Measurements from ENCODE around the gene RBFA.

Gene RBFA

DNA sequence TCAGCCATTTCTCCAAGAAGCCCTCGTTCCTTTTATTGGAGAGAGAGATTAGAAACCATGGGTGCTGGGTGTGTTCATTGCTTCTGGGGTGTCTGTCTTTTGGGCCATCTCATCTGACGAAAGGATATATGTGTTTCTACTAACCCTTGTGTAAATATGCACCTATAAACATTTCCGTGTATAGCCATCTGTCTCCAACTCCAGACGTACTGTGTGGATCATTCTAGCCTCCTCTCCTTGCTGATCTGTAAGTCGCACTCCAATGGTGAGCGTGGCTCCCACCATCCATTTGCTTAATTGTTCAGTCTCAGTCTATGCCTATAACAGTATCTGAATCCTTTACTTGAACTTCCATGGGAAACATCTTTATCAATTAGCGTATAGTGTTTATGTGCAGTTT lies 1.8 kb downstream of the RBFA start:
- TF ChIP-seq, protein P1, sequence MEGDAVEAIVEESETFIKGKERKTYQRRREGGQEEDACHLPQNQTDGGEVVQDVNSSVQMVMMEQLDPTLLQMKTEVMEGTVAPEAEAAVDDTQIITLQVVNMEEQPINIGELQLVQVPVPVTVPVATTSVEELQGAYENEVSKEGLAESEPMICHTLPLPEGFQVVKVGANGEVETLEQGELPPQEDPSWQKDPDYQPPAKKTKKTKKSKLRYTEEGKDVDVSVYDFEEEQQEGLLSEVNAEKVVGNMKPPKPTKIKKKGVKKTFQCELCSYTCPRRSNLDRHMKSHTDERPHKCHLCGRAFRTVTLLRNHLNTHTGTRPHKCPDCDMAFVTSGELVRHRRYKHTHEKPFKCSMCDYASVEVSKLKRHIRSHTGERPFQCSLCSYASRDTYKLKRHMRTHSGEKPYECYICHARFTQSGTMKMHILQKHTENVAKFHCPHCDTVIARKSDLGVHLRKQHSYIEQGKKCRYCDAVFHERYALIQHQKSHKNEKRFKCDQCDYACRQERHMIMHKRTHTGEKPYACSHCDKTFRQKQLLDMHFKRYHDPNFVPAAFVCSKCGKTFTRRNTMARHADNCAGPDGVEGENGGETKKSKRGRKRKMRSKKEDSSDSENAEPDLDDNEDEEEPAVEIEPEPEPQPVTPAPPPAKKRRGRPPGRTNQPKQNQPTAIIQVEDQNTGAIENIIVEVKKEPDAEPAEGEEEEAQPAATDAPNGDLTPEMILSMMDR (IDR thresholded peaks at IDR 0.05): no peak

DNA sequence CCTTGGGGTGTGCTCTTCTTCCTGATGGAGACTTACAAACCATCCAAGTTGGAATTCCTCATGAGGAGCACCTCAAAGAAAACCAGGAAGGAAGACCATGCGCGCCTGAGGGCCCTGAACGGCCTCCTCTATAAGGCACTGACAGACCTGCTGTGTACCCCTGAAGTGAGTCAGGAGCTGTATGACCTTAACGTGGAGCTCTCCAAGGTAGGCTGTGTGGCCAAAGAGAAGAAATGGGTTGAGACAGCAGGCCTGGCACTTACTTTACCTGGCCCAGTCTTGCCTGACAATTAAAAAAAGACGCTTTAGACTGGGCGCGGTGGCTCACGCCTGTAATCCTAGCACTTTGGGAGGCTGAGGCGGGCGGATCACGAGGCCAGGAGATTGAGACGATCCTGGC lies 3.1 kb downstream of the RBFA start:
- TF ChIP-seq, protein P1 (IDR thresholded peaks at IDR 0.05): no peak

DNA sequence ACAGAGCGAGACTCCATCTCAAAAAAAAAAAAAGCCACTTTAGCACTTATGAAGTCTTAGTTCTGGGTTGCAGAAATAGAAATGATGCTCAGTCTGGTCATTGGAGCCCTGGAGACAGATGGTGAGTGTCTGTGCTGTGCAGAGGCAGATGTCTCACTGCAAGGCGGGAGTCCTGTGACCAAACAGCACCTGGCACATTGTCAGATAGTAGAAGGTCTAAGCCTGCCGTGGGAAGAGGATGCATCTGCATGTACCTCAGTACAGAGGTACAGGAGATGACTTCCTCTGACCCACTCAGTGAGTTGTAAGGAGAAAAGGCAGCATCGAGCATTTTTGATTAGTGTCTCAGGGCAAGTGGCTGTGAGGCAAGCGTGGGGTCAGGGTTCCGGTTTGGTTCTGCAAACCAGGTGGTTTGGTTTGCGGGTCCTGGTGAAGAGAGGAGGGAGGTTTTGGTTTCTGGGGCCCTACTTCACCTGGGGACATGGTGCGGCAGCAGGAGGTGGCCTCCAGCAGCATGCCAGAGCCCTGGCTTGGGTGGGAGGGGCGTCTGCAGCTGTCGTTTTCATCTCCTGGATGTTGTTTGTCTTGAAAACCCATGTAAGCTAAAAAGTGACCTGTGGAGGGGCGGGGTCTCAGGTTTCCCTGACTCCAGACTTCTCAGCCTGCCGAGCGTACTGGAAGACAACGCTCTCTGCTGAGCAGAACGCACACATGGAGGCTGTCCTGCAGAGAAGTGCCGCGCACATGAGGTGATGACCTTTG lies 3.8 kb downstream of the RBFA start:
- TF ChIP-seq, protein P1 (IDR thresholded peaks at IDR 0.05): no peak

DNA sequence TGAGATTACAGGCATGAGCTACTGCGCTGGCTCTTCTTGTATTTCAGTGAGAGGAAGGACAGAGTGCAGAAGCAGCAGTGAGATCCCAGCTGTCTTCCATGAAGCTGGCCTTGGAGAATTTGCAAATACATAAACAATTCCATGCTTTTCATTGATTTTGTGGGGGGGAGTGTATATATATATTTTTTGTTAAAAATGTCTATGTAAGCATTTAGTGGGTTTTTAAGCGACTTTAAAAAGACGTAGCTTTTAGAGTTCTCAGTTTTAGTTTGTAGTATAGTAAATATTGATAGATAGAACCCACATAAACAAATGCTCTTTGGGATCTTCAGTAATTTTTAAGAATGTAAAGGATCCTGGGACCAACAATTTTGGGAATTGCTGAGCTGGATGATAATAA lies 6.3 kb downstream of the RBFA start:
- TF ChIP-seq, protein P1 (IDR thresholded peaks at IDR 0.05): no peak

DNA sequence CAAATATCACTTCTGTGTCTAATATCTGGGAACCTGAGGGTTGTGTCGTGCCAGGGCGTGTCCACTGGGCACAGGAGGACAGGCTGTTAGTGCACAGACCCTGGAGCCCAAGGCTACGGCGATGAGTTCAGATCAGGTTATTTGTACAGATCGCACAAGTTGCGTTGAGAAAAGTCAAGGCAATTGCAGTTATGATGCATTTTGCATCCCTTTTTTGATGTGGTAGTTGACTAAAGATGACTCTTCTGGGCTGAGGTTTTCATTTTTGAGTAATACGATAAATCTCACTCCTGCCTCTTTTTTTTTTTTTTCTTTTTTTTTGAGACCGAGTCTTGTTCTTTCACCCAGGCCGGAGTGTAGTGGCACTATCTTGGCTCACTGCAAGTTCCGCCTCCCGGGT lies 7.2 kb downstream of the RBFA start:
- TF ChIP-seq, protein P1 (IDR thresholded peaks at IDR 0.05): no peak

DNA sequence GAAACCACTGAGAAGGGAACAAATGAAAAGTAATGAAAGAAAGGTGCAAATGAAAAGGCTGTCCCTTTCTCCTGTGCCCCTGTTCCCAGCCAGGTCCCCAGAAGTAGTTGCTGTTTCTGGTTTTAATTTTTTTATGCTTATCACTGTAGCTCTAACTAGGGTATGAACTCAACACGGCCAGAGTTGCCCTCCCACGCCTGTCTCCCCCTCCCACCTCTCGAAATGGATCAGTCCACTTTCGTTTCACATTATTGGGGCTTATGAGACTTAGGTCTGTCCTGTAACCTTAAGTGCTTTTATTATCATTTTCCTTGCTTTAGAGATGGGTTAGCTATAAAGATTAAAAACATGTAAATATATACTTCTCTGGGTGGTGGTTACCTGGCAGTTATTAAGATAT lies 8.6 kb downstream of the RBFA start:
- TF ChIP-seq, protein P1 (IDR thresholded peaks at IDR 0.05): no peak

DNA sequence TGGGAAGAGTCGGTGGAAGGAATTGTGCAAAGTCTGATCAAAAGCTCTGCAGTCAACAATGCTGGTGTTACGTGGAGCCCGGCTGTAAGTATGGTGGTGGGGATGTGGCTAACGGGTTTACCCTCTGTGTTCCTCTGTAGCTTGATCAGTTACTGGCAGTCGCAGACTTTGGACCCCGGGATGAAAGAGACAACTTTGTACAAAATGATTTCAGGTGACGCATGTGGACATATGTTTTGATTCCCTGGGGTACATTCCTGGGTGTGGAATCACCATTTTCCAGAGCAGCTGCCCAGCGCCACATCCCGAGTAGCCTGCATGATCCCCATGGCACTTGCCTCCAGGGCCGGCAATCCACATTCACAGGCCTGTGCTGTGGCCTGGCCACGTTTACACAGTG lies 9.8 kb downstream of the RBFA start:
- TF ChIP-seq, protein P1 (IDR thresholded peaks at IDR 0.05): no peak

DNA sequence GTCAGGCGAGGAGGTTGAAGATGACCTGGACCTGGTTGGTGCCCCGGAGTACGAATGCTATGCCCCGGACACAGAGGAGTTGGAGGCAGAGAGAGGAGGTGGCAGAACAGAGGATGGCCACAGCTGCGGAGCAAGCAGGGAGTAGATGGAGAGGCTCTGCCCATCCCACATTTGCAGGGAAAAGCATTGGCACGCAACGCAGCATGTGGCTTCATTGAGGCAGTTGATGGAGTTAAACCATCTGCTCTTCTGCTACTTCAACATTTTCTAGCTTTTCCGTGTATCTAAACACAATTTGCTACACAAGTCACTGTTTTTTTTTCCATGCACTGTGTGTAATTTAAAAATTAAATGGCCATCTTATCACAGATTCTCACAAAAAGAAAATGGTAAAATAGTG lies 11.8 kb downstream of the RBFA start:
- TF ChIP-seq, protein P1 (IDR thresholded peaks at IDR 0.05): no peak

Data from LNCAP (cell line).